HepG2 (cell line): ENCODE data around the gene FN1. TPM values are rescaled to one million over a fixed set of nuclear protein-coding genes. Genes with fewer than 3 reads are reported as not detected.

Experiments used
- CHD4 ChIP-seq: fragments of 200-600 bp; sonication (generic); IDR thresholded peaks from 2 replicates; pipeline ENCODE4 v1.7.0; 2017; ENCODE audit warnings: mild to moderate bottlenecking, low read length, borderline replicate concordance
- CREB1 ChIP-seq, 2 experiments: fragments of 450-650 bp in 1 of 2; IDR thresholded peaks; 2 replicates each; pipeline ENCODE4 v1.6.1; 2016 to 2017; ENCODE audit warnings: control low read depth in 1 of 2, mild to moderate bottlenecking in 1 of 2, missing compliant biosample characterization in 1 of 2, missing genetic modification characterization in 1 of 2
- ETV5 ChIP-seq: IDR thresholded peaks from 2 replicates; pipeline ENCODE4 v1.6.1; 2018; ENCODE audit warnings: missing biosample characterization, missing genetic modification reagents, inconsistent platforms, borderline replicate concordance
- EZH2 ChIP-seq: conservative IDR thresholded peaks from 2 replicates; pipeline ENCODE4 v1.6.1; 2012; ENCODE audit warnings: mild to moderate bottlenecking, low read depth, low read length, moderate library complexity
- FOXC1 ChIP-seq: sonication (generic); formaldehyde crosslinking; IDR thresholded peaks from 2 replicates; pipeline ENCODE4 v1.8.0; 2022; ENCODE audit warnings: mild to moderate bottlenecking, missing genetic modification reagents, borderline replicate concordance
- HMGA1 ChIP-seq: sonication (generic); formaldehyde crosslinking; conservative IDR thresholded peaks from 2 replicates; pipeline ENCODE4 v1.4.0; 2020; ENCODE audit warnings: missing genetic modification reagents
- HNRNPH1 ChIP-seq: fragments of 200-400 bp; formaldehyde crosslinking; optimal IDR thresholded peaks from 2 replicates; pipeline ENCODE3; 2017; ENCODE audit warnings: mild to moderate bottlenecking, low read depth, low read length
- NFIB ChIP-seq: sonication (generic); formaldehyde crosslinking; IDR thresholded peaks from 2 replicates; pipeline ENCODE4 v1.9.0; 2021; ENCODE audit warnings: missing genetic modification reagents, mild to moderate bottlenecking, borderline replicate concordance
- SPEN ChIP-seq: sonication (generic); formaldehyde crosslinking; IDR thresholded peaks from 2 replicates; pipeline ENCODE4 v1.5.1; 2020; ENCODE audit warnings: low read depth, mild to moderate bottlenecking, missing genetic modification reagents
- U2AF2 ChIP-seq: fragments of 200-400 bp; formaldehyde crosslinking; IDR thresholded peaks from 2 replicates; pipeline ENCODE4 v1.6.1; 2017; ENCODE audit warnings: low read depth, mild to moderate bottlenecking, low read length
- ZBTB1 ChIP-seq: sonication (generic); formaldehyde crosslinking; IDR thresholded peaks from 2 replicates; pipeline ENCODE4 v1.4.0; 2020; ENCODE audit warnings: missing genetic modification reagents, borderline replicate concordance
- ZFP37 ChIP-seq: sonication (generic); formaldehyde crosslinking; IDR thresholded peaks from 2 replicates; pipeline ENCODE4 v1.4.0; 2020; ENCODE audit warnings: missing genetic modification reagents, borderline replicate concordance
- ZNF124 ChIP-seq: sonication (generic); formaldehyde crosslinking; IDR thresholded peaks from 2 replicates; pipeline ENCODE4 v1.4.0; 2020; ENCODE audit warnings: missing genetic modification reagents
- ZNF558 ChIP-seq: sonication (generic); formaldehyde crosslinking; IDR thresholded peaks from 2 replicates; pipeline ENCODE4 v1.9.0; 2022; ENCODE audit warnings: mild to moderate bottlenecking, missing genetic modification reagents, borderline replicate concordance
- ZNF724P ChIP-seq: sonication (generic); formaldehyde crosslinking; IDR thresholded peaks from 2 replicates; pipeline ENCODE4 v1.8.0; 2022; ENCODE audit warnings: missing genetic modification reagents, borderline replicate concordance
- ZNF749 ChIP-seq: sonication (generic); formaldehyde crosslinking; IDR thresholded peaks from 2 replicates; pipeline ENCODE4 v1.8.0; 2022; ENCODE audit warnings: mild to moderate bottlenecking, missing genetic modification reagents, moderate library complexity, borderline replicate concordance
- ZNF781 ChIP-seq: sonication (generic); formaldehyde crosslinking; IDR thresholded peaks from 2 replicates; pipeline ENCODE4 v1.5.1; 2020; ENCODE audit warnings: borderline replicate concordance, mild to moderate bottlenecking, missing genetic modification reagents; ENCODE audit errors: not compliant biosample characterization
- polyA plus RNA-seq, 8 experiments: library from polyadenylated mRNA; depleted of rRNA in 3 of 8; stranded (reverse) in 7 of 8; unstranded in 1 of 8; fragments of >200 nt; fragmentation: Illumina TruSeq in 4 of 8; extraction: Trizol in 4 of 8; gene quantifications; 2 replicates each; pipeline versions ENCODE4 v1.2.1 to v1.2.3, GENCODE V29; 2011 to 2016; ENCODE audit warnings: low read depth in 4 of 8, missing spikeins in 1 of 8, mixed read lengths in 1 of 8; ENCODE audit not compliant: insufficient read depth in 1 of 8
- total RNA-seq, 5 experiments: library from RNA; depleted of rRNA; stranded (reverse); fragments of >200 nt; fragmentation: Illumina TruSeq; extraction: Trizol; gene quantifications; 2 replicates each; pipeline ENCODE4 v1.2.3, GENCODE V29; 2016; ENCODE audit warnings: low read depth in 1 of 5
- TF ChIP-seq, protein P1 (sequence below): sonication (generic); formaldehyde crosslinking; IDR thresholded peaks from 2 replicates; pipeline ENCODE4 v1.4.0; 2020; ENCODE audit warnings: missing genetic modification reagents, borderline replicate concordance
- TF ChIP-seq, protein P2 (sequence below): sonication (generic); formaldehyde crosslinking; IDR thresholded peaks from 2 replicates; pipeline ENCODE4 v1.5.1; 2020; ENCODE audit warnings: mild to moderate bottlenecking, missing genetic modification reagents, borderline replicate concordance

FN1 gene
- total and polyA plus RNA-seq, 2 of the 13 experiments (the other 11 are each of a cell fraction or from before 2014, with no cell fraction given) = 1,847 to 6,471 TPM

DNA sequence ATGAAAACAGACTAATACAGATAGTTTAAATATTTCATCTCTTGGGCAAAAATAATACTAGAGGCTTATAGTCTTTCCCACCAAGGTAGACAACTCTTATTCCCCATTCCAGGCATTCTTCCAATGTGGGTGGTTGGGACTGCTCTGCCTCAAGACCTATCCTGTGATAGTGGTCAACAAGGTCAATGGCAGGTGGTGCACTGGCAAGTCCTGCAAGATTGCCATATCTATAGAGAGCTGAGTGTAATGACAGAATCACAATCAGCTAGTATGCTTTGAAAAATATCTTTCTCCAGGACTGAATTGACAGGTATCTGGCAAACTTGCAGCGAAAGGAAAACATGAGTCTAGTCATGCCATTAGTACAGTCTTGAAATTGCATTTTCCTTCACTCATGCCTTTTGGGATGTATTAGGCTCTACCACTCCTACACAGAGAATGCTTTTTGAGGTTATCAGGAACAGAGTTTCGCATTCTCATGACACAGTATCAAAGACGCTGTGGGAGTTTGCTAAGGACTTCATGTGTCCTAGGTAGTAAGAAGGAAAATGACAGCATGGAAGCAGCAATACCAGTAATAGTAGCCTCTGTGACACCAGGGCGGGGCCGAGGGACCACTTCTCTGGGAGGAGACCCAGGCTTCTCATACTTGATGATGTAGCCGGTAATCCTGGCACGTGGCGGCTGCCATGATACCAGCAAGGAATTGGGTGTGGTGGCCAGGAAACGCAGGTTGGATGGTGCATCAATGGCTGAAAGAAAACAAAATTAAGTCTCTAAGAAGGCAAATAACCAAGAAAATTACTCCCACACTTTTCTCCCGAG, 61.0 kb downstream of the FN1 start (continued):
- TF ChIP-seq, protein P1, sequence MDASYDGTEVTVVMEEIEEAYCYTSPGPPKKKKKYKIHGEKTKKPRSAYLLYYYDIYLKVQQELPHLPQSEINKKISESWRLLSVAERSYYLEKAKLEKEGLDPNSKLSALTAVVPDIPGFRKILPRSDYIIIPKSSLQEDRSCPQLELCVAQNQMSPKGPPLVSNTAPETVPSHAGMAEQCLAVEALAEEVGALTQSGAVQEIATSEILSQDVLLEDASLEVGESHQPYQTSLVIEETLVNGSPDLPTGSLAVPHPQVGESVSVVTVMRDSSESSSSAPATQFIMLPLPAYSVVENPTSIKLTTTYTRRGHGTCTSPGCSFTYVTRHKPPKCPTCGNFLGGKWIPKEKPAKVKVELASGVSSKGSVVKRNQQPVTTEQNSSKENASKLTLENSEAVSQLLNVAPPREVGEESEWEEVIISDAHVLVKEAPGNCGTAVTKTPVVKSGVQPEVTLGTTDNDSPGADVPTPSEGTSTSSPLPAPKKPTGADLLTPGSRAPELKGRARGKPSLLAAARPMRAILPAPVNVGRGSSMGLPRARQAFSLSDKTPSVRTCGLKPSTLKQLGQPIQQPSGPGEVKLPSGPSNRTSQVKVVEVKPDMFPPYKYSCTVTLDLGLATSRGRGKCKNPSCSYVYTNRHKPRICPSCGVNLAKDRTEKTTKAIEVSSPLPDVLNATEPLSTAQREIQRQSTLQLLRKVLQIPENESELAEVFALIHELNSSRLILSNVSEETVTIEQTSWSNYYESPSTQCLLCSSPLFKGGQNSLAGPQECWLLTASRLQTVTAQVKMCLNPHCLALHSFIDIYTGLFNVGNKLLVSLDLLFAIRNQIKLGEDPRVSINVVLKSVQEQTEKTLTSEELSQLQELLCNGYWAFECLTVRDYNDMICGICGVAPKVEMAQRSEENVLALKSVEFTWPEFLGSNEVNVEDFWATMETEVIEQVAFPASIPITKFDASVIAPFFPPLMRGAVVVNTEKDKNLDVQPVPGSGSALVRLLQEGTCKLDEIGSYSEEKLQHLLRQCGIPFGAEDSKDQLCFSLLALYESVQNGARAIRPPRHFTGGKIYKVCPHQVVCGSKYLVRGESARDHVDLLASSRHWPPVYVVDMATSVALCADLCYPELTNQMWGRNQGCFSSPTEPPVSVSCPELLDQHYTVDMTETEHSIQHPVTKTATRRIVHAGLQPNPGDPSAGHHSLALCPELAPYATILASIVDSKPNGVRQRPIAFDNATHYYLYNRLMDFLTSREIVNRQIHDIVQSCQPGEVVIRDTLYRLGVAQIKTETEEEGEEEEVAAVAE (CRISPR knock-in tag) = no peak
- TF ChIP-seq ZNF124 (CRISPR knock-in tag) (no peak), ZNF558 (no peak), SPEN (no peak), HMGA1 (CRISPR knock-in tag) (no peak), CHD4 (no peak), ZNF749 (CRISPR knock-in tag) (no peak), HNRNPH1 (no peak), ZFP37 (CRISPR knock-in tag) (no peak), ETV5 (CRISPR knock-in tag) (no peak), U2AF2 (no peak), EZH2 (no peak), NFIB (CRISPR knock-in tag) (no peak), ZNF724P (CRISPR knock-in tag) (no peak), ZBTB1 (CRISPR knock-in tag) (no peak), CREB1 (IDR thresholded peaks at IDR 0.05) (no peak), CREB1 (CRISPR knock-in tag; IDR thresholded peaks at IDR 0.05) (no peak), ZNF781 (CRISPR knock-in tag) (no peak), FOXC1 (CRISPR knock-in tag) (no peak)
- TF ChIP-seq, protein P2, sequence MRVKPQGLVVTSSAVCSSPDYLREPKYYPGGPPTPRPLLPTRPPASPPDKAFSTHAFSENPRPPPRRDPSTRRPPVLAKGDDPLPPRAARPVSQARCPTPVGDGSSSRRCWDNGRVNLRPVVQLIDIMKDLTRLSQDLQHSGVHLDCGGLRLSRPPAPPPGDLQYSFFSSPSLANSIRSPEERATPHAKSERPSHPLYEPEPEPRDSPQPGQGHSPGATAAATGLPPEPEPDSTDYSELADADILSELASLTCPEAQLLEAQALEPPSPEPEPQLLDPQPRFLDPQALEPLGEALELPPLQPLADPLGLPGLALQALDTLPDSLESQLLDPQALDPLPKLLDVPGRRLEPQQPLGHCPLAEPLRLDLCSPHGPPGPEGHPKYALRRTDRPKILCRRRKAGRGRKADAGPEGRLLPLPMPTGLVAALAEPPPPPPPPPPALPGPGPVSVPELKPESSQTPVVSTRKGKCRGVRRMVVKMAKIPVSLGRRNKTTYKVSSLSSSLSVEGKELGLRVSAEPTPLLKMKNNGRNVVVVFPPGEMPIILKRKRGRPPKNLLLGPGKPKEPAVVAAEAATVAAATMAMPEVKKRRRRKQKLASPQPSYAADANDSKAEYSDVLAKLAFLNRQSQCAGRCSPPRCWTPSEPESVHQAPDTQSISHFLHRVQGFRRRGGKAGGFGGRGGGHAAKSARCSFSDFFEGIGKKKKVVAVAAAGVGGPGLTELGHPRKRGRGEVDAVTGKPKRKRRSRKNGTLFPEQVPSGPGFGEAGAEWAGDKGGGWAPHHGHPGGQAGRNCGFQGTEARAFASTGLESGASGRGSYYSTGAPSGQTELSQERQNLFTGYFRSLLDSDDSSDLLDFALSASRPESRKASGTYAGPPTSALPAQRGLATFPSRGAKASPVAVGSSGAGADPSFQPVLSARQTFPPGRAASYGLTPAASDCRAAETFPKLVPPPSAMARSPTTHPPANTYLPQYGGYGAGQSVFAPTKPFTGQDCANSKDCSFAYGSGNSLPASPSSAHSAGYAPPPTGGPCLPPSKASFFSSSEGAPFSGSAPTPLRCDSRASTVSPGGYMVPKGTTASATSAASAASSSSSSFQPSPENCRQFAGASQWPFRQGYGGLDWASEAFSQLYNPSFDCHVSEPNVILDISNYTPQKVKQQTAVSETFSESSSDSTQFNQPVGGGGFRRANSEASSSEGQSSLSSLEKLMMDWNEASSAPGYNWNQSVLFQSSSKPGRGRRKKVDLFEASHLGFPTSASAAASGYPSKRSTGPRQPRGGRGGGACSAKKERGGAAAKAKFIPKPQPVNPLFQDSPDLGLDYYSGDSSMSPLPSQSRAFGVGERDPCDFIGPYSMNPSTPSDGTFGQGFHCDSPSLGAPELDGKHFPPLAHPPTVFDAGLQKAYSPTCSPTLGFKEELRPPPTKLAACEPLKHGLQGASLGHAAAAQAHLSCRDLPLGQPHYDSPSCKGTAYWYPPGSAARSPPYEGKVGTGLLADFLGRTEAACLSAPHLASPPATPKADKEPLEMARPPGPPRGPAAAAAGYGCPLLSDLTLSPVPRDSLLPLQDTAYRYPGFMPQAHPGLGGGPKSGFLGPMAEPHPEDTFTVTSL = no peak
